HG02588 (cell line): ENCODE results near the gene PFDN1.

Experiments
- ATAC-seq: cut with Tn5 transposase; IDR thresholded peaks from one replicate; pipeline ENCODE4 v1.9.1; 2021; ENCODE audit warnings: mild to moderate bottlenecking, moderate library complexity; ENCODE audit not compliant: unreplicated experiment

The PFDN1 gene

DNA sequence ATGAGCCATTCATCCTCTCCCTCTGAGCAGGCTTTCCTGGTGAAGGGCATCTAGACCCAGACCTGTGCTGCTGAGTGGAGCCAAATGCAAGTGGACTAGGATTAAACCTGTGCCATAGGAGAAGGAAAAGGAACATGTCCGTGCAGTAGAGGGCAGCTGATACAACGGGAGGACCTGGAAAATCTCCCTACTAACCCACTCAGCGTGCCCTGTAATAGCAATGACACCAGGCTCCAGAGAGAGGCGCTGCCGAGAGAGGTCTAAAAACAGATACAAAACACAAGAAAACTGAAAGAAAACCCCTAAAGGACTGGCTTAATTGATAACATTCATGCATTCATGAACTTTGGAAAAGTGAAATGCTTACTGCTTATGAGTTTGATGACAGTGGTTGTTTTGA is 60.8 kb downstream of the PFDN1 start:
- ATAC-seq: no peak

DNA sequence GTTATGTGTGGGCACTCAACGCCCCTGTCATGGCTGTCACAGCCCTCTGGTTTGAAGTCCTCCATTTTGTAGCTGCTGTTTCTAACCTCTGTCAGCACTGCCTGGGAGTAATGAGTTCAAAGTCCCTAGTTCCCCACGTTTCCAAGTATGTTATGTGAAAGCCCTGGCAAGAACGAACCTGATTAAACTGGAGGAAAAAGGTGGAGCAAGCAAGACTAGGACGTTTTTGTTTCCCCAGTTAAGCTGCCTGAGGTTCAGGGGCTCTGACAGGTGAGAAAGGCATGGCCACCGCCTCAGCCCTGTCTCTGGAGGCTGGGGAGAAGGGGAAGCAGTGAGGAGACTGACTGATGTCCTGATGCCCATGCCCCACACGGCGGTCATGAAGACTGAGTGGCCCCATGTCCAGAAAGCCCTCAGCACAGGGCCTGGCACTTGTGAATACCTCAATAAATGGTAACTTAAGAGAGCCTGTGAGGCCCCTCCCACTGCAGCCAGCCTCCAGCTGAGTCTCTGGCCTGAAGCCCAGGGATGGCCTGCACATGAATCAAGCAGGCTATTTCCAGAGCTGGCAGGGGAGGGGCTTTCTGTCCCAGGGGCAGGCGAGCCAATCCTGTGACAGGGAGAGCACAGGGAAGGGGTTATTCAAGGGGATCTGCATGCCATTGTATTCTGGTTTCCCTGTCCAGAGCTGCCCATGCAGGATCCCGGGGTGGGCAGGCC is 61.8 kb downstream of the PFDN1 start:
- ATAC-seq: no peak

GRCh38 chr5:140239939-140240700 is 62.8 kb downstream of the PFDN1 start:
- no peak for ATAC-seq

DNA sequence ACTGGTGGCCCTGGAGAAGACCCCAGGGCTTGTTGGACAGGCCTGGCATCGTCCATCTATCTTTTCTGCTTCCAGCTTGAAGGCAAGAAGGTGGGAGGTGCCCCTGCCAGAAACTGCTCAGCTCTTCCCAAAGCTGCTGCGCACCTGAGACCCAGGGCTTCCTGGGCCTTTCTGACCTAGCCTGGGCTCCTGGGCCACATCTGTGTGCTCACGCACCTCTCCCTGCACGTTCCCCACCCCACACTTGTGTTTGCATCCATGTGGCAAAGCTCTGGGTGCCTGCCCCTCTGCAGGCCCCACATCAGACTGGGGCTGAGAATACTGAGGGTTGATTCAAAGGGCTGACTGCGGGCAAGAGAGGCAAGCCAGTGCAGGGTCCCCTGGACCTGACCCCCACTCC is 63.4 kb downstream of the PFDN1 start:
- no peak for ATAC-seq

DNA sequence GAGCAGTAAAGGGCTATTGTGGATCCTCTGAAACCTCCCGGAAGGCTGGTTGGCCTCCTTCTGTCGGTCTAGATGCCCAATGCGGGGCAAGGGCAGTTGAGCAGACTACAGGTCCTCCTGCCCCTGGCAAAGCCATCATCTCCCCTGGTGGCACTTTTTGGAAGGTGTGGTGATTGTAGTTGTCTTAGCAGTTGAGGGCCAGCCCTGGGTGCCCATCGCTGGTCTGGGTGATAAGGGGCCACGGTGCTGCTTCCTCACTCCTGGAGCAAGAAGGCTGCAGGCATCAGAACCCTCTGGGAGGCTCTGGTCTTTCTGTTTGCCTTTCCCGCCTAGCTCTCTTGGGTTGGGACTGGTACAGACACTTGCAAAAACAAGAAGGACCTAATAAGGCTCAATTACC is 64.1 kb downstream of the PFDN1 start:
- ATAC-seq: no peak

- ATAC-seq: no peak
Observed at GRCh38 chr5:140236891-140237598, 65.9 kb downstream of the PFDN1 start.

GRCh38 chr5:140235791-140236551 is 66.9 kb downstream of the PFDN1 start:
- ATAC-seq: no peak

- ATAC-seq: no peak
Observed at GRCh38 chr5:140234377-140234989, 68.4 kb downstream of the PFDN1 start.

DNA sequence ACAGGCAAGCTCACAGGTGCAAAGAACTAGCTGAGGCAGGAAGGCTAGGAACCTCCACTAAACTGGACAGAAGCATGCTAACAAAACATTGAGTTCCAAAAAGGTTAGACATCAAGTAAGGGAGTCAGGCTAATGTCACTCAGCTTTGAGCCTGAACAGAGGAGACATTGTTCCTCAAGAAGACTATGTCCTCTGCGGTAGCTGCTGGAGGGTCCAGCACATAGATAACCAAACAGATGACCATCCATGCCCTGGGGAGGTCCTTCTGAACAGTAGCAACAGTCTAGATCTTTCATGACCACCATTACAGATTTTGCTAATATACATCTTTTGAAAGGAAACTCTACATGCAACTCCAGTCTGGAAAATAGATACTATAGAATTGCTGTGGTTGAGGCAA is 70.2 kb downstream of the PFDN1 start:
- ATAC-seq: no peak

DNA sequence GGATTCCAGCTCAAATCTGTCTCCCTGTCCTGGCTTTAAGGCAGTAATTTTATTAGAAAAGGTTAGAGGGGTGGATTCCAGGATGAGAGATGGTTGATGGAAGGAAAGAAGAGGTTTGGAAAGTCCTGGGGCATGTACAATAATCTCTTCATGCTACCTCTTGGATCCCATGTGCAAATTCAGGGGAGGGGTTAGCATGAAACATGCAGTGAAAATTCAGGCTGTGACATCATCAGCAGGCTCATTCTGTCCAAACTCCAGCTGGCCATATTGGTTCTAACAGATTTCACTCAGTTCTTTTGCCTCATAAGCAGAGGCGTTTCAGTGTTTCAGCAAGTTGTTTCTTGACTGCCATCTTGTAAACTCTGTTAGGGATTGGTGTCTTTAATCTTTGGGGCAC is 72.5 kb downstream of the PFDN1 start:
- no peak for ATAC-seq

DNA sequence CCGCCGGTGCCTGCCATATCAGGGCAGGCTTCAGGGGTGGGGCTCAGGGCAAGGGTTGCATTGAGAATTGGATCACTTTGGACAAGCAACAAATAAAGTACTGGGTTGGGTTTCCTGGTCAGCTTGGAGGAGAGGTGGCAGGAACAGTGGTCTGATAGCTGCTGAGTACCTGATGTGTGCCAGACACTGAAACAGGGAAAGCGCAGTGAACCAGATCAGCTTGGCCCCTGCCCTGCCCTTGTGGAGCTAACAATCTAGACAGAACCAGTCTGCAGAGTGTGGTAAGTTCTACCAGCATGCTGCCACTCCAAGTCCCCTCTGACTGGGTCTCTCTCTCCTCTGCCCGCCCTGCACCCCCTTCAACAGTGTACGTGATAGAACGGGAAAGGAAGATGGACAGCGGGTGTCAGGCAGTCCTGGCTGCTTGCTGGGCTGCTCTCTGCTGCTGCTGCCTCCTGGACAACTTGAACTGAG is 74.5 kb downstream of the PFDN1 start:
- no peak for ATAC-seq

GRCh38 chr5:140227046-140227445 is 75.9 kb downstream of the PFDN1 start:
- ATAC-seq: no peak

DNA sequence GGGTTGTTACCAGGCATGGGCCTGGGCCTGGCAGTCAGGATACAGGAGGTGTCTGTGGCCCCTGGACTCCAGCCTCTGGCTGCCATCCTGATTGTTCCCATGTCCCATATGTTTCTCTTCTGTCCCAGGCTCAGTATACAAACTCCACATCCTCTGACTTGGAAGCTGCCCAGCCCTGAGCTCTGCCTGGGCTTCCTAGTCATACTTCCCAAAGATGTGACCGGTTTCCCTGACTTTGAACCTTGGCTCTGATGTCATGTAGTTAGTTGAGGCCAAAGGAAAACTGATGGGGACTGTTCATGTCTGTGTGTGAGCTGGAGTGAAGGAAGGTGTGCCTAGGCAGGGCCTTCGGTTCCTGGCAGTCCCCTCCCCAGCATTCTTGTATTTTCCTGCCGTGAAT is 77.5 kb downstream of the PFDN1 start:
- ATAC-seq: no peak

GRCh38 chr5:140224658-140225057 is 78.2 kb downstream of the PFDN1 start:
- ATAC-seq: no peak

DNA sequence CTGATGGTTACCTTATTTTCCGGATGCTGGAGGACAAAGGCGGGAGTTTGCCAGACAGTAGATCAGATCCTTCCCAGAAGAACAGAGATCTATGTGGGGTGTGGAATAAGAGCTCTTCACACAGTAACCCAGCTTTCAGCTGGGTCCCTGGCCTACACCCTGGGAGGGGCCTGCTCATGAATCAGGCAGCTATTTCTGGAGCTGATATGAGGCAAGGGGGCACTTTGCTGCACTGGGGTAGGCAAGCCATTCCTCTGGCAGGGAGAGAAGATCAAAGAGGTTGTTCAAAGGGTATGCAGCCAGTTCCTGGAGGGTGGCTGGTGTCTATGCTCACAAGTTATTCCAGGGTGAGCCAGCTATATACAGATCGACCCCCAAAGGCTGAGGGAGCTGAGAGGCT is 79.3 kb downstream of the PFDN1 start:
- no peak for ATAC-seq

DNA sequence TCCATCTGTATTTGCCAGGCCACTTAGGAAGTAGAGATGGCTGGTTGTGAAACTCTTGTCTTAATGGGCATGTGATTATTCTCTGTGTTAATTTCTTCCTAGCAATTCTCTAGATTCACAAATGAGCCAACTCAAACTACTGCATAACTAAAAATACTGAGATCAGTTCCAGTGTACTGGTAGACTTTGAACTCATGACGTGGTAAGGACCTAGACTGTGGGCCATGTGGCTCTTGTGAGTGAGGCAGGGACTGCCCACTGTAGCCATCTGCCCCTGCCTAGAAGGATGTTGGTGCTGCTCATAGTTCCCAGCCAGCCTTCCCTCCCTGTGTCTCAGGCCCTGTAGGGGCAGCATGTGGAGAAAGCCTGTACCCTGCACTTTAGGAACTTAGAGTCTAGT is 80.5 kb downstream of the PFDN1 start:
- no peak for ATAC-seq

DNA sequence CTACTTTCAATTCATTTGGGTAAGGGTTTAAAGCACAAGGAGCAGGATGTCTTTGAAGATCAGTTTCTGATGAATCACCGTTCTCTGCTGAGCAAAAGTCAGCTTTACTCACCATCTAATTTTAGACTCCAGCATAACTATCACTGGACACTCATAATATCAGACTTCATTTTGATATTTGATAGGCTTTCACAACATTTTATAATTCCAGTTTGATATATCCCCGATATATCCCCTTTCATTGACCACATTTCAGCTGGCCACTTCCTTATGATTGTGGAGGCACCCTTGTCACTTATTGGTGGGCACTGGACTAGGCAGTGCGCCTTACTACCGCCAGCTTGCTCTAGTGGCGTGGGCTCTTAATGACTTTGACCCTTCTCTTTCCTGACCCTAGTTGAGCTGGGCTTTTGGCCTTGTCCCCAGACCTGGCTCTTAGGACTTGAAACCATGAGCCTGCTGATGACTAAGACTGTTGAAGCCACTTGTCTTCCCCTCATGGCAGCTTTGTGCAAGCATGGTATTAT is 81.1 kb downstream of the PFDN1 start:
- ATAC-seq: no peak

GRCh38 chr5:140220698-140221064 is 82.2 kb downstream of the PFDN1 start:
- ATAC-seq: no peak

DNA sequence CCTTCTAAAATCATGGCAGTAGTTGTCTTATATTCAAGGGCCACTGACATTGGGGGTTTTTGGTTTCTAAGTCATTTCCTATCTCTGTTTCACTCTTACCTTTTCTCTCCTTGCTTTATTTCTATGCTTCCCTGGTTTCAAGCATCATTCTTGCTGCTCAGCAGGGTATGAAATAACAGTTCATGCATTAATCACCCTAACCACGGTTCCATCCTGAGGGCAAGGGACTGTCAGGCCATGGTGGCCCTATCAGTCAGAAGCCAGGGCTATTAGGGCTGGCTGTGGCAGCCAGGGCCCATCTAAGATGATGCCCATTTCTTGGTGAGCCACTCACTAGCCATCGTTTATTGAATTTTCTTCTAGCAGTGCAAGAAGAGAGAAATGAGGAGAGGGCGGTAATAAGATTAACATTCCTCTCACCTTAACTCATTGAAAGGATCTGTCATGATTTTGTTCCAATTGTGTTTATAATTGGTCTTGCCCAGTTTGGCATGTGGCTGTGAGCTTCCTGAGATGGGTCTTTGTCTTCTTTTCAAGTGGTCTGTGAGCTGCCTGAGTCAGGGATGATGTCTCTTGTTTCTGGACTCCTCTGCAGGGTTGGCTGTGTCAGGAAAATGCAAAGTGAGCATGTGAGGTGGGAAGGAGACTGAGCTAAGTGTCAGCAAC is 82.7 kb downstream of the PFDN1 start:
- peak; percentile 55 for ATAC-seq
